HL-60 (cell line): ENCODE data around the gene CLIC1.
A peak's percentile ranks its signal among the peaks of the same experiment; 100 is the strongest.

Experiments used
- DNase-seq, 2 experiments: peaks; one replicate each; pipeline ENCODE4 v3.0.0-alpha.2; 2010 to 2020; ENCODE audit warnings: low read depth in 1 of 2, low spot score in 1 of 2
- H3K27ac ChIP-seq: fragments of 250-450 bp; sonication (Bioruptor Pico); replicated peaks from 2 replicates; pipeline ENCODE4 v1.5.1; 2020; ENCODE audit warnings: mild to moderate bottlenecking, moderate library complexity
- H3K27me3 ChIP-seq: fragments of 250-450 bp; sonication (Bioruptor Pico); 2 replicates; pipeline ENCODE4 v1.5.1; 2021; ENCODE audit warnings: mild to moderate bottlenecking, moderate library complexity; ENCODE audit not compliant: insufficient read depth, poor library complexity, severe bottlenecking
- H3K4me3 ChIP-seq: replicated peaks from 2 replicates; pipeline ENCODE4 v1.5.1; 2011; ENCODE audit warnings: mild to moderate bottlenecking, control low read depth, low read length; ENCODE audit not compliant: insufficient read depth
- CTCF ChIP-seq: IDR thresholded peaks from one replicate; pipeline ENCODE4 v1.5.1; 2011; ENCODE audit warnings: low read length, control low read depth, inconsistent platforms; ENCODE audit not compliant: insufficient read depth
- GABPA ChIP-seq: IDR thresholded peaks from 2 replicates; pipeline ENCODE4 v1.6.1; 2012; ENCODE audit warnings: low read depth
- POLR2AphosphoS5 ChIP-seq: IDR thresholded peaks from 2 replicates; pipeline ENCODE4 v1.6.1; 2012; ENCODE audit warnings: low read depth
- REST ChIP-seq: IDR thresholded peaks from 2 replicates; pipeline ENCODE4 v1.6.1; 2012; ENCODE audit warnings: low read depth; ENCODE audit not compliant: insufficient replicate concordance
- SPI1 ChIP-seq: IDR thresholded peaks from 2 replicates; pipeline ENCODE4 v1.6.1; 2012; ENCODE audit warnings: low read depth, mild to moderate bottlenecking, borderline replicate concordance

Gene CLIC1

GRCh38 chr6:31691078-31691463, 45.3 kb downstream of the CLIC1 start:
- no peak overlapping the region for H3K27ac ChIP-seq
- H3K27me3 ChIP-seq: no peaks in the 10 kb centered on the region
- no peak for DNase-seq
- TF ChIP-seq GABPA (no peak), REST (no peak), CTCF (no peak), SPI1 (no peak), POLR2AphosphoS5 (no peak)
- H3K4me3 ChIP-seq: no peak overlapping the region

GRCh38 chr6:31690231-31691077, 45.9 kb downstream of the CLIC1 start:
- no peak overlapping the region for H3K4me3 ChIP-seq
- no peak overlapping the region for H3K27ac ChIP-seq
- no peak for DNase-seq
- H3K27me3 ChIP-seq: no peaks in the 10 kb centered on the region
- TF ChIP-seq GABPA: no peak
- TF ChIP-seq SPI1: no peak
- no peak for TF ChIP-seq POLR2AphosphoS5
- TF ChIP-seq REST: no peak
- no peak for TF ChIP-seq CTCF

GRCh38 chr6:31689249-31690110, 46.9 kb downstream of the CLIC1 start:
- no peak for DNase-seq
- Histone ChIP-seq H3K27me3 (no peaks in the 10 kb centered on the region), H3K4me3 (no peak overlapping the region), H3K27ac (no peak overlapping the region)
- TF ChIP-seq CTCF (peak; percentile 35), GABPA (no peak)
